GM21717 (cell line): ENCODE results near the gene COL18A1.
"Not testable (repeated sequence)": the region's sequence is repeated elsewhere in the genome, so short reads cannot be mapped to it uniquely, and the experiment has no call there.

Experiments
- ATAC-seq: cut with Tn5 transposase; IDR thresholded peaks from one replicate; pipeline ENCODE4 v1.9.1; 2021; ENCODE audit warnings: mild to moderate bottlenecking, moderate library complexity; ENCODE audit not compliant: unreplicated experiment

Gene COL18A1

DNA sequence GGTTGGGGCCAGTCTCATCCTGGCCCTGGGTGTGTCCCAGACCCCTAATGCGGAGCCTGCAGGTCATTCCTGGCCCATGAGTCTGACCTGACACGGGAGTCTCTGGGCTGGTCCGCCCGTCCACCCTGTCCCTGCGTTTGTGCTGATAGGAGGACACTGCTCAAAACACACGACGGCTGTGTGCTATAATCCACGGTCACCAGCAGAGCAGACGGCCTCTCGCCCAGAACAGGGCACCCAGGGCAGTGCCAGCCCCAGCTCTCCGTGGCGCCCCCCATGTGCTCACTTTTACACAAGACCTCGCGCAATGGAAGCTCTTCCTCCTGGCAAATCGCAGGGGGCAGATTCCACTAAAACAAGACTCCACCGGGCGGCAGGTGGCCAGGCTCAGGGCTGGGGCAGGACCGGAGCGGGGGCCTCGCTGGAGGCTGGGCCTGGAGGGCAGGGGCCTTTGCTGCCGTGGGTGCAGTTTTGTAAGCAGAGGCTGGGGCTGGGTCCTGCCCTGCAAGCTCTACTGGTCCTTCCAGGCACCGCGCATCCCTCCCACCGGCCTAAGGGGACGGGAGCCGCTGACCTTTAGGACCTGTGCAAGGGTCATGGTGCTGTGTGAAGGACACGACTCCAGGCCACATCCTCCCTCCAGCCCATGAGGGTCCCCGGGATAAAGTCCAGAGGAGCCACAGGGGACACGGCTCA lies 147.9 kb downstream of the COL18A1 start:
- no peak for ATAC-seq

DNA sequence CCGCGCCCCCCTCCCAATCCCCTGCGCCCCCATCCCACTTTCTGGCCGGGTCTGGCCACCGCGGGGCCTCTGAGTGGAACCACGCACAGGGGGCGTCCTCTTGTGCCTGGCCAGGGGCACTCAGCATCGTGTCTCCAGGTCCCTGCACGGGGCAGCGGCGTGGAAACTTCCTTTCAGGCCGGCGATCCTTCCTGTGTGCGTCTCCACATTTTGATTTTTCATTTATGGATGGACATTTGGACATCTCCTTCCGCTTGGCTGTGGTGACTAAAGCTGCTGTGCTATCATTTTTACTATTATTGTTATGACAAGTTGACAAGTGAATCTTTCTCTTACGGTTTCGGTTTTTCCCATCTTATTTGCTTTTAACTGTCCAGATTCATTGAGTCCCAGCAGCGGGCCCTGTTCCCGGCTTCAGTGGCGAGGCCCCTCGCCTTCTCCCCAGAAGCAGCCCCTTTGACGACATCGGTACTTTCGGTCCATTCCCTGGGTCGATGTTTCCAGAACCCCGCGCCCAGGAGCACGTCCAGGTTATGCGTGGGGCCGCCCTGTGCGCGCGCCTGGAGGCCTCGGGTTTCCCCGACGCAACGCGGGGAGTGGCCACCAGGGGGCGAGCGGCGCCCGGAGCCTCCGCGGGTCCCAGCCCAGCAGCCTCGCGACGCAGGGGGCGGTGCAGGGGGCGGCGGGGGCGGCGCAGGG lies 149.7 kb downstream of the COL18A1 start:
- ATAC-seq, result no peak

DNA sequence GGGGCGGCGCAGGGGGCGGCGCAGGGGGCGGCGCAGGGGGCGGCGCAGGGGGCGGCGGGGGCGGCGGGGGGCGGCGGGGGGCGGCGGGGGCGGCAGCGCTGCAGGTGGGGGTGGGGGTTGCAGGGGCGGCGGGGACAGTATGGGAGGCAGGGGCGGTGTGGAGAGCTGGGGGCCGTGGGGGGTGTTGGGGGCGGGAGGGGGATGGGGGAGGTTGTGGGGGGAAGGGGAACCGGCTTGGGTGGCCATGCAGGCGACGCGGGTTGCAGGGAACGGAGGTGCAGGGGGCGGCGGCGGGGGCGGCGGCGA lies 150.2 kb downstream of the COL18A1 start:
- no peak for ATAC-seq

DNA sequence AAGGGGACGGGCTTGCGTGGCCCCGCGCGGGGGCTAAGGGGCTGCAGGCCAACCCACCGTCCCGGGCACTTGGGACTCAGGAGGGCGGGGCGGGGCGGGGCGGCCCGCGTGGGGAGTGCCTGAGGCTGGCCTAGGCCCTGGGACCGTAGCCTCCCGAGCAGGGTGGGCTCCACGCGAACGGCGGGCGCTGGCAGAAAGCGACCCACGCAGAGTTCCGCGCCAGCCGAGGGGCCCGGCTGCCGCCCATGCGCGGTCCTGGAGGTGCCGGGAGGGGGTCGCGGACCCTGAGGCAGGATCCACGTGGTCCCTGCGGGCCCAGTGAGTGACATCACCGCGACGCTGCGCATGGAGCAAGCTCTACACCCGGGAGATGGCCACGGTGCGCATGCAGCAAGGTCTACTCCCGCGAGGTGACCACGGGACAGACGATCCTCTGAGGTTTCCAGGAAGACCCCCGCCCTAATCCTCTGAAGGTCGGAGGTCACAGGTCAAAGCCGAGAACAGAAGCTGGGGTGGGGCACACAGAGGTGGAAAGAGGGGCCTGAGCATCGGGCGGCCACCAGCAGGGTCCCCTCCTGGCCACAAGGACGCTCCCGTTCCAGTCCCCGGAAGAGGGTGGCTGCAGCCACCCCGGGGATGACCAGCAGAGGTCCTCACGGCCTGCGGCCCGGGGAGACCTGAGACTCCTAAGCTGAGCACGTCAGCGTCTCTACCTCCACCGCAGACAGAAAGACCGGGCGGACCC lies 150.8 kb downstream of the COL18A1 start:
- no peak for ATAC-seq

DNA sequence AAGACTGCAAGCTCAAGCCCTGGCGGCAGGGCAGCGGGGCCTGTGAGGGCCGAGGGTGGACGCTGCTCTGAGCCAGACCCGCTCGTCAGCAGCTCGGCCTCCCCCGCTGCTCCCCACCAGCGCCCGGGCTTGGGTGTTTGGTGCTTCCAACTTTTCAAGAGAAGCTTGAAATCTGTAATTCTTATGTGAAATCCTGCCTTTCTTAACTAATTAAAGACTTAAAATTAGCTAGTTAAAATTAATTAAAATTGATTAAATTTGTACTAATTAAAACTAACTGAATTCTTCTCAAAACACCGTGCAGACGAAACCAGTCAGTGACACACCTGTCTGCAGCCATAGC lies 151.3 kb downstream of the COL18A1 start:
- ATAC-seq, result no peak

DNA sequence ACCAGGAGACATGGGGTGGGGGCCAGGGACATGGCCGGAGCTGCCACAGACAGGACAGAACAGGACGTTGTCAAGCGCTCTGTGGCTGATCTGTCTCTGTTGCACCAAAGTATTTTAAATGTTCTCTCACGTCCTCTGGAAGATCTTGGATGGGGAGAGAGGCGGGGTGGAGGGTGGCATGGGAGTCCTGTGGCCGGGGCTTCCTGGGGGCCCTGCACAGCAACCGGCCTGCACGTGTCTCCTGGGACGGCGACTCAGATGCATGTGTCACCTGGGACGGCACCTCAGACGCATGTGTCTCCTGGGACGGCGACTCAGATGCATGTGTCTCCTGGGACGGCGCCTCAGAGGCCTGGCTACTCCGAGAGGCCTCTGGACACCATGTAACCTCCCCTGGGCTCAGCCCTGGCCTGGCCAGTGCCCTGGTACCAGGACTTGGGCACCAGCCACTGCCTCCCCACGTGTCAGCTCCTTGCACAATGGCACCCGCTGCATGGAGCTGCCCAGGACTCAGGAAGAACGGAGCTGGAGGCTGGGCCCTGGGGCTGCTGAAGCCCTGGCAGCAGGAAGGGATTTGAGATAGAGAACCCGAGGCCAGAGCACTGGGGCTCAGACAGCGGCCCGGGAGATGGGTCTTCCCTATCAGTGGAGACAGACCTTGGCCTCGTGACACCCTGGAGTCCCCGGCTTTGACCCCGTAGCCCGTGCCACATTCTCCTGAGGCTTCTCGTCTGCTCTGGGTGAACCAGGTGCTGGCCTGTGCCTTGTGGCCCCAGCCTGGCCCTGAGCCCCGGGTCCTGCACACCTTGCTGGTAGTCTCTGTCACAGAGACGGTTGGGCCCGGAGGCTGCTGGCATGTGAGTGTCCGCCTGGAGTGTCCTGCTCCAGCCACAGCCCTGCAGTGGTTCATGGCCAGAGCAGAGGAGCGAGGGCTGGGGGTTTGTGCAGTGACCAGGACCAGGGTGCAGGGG lies 152.0 kb downstream of the COL18A1 start:
- ATAC-seq, result no peak

DNA sequence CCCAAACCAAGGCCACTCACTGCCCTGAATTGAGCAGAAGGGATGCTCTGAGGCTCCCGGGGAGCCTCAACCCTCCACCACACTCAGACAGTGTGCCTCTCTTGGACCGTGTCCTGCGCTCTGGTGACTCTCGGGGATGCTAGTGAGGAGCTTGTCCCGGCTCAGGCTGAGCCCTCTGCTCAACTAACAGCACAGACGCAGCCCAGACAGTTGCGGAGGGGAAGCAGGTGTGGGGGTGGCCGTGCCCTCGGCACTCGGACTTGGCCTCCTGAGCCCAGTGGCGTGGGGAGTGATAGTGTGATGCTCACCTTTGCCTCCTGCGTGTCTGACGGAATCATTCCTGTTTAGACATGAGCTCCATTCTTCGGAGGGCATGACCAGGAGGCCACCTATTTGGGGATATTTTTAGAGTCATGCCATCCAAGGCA lies 152.7 kb downstream of the COL18A1 start:
- ATAC-seq, result no peak

DNA sequence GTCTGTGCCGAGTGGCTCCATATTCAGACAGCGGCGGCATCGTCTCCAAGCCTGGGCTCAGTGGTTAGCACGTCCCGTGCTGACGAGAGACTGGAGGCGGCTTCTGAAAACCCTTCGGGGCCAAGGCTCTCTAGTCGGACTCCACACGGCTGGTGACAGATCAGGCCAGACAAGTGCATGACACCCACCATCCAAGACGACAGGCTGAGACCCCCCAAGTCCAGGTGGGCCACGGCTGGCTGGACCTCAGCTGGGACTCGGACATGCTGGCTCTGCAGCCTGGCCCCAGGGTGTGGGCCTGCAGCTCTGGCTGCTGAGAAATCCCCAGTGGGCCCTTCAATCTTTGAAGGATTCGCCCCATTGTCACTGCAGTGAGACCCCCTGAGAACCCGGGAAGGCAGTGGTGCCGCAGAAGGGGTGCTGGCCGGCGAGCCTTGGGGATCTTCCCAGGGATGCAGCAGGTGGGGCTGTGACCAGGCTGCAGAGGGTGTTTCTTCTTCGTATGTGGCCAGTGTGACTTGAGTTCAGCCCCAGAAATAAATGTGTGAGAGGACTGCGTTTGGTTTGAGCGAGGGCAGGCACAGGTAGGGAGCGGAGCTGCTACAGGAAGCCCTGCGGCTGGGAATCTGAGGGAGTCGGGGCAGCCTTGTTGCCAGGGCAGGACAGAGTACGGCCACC lies 153.2 kb downstream of the COL18A1 start:
- no peak for ATAC-seq

DNA sequence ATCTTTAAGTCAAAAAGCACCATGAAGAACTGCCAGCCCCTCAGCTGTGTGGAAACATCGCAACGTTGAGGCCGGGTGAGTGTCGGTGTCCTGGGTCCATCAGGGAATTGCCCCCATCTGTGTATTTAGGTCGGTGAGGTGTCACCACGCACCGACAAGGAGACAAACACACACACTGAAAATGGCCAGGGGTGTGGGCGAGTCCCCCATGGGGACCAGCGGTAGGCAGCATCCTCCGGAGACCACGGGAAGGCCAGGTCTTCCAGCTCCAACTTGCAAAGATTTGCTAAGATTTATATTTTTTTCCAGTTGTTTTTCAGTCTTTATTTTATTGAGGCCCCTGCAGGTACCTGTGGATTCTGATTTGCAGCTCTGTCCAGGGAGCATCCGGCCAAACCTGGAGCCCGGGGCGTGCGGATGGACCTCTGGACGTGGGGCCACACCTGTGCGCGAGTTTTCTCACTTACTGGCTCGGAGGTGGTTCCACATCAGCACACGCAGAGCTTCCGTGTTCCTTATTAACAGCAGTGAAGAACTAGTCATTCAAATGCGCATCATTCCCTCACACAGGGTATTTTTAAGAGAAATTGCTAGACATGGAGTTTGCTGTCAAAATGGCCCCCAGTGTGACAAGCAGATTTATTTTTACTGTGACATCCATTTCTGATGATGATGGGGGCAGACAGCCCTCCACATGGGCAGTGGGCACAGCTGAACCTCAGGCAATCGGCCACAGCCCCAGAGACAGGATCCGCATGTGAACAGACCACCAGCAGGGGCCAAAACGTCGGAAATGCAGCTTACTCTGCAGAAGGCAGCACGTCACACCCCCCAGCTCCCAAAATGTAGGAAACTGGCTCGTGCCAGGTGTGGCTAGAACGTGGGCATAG lies 154.5 kb downstream of the COL18A1 start:
- no peak for ATAC-seq

DNA sequence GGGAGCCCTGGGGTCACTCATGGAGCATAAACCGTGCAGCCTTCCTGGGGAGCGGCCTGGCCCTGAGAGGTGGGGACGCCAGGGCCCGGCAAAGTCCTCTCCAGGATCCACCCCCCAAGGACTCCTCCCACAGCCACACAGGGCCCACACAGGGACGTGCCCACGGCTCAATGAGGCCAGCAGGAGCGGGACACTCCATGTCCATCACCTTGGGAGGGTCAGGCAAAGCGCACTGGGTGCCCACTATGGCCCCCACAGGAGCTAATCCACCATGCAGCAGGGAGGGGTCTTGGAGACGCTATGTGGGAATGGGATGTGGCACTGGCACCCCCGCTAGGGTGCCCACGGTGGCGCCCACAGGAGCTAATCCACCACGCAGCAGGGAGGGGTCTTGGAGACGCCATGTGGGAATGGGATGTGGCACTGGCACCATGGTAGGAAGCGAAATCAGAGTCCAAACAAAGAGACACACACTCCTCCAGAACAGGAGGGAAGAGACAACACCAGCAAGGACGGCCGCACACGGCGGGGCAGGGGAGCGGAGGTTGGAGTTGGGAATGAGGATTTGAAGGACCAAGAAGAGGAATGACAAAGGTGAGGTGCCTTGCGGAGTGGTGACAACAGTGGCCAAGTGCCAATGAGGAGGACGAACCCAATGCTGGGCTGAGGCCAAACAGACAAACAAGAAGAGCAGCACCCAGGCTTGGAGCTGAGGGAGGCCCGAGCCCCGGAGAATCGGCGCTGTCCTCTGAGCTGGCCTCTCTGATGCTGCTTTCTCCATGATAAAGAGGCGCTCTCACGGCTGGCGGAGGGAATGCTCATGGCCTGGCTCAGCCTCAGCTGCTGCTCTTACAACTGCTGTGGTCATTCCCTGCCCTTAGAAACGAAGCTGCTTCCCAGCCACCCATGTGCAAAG lies 155.4 kb downstream of the COL18A1 start:
- ATAC-seq, result no peak

DNA sequence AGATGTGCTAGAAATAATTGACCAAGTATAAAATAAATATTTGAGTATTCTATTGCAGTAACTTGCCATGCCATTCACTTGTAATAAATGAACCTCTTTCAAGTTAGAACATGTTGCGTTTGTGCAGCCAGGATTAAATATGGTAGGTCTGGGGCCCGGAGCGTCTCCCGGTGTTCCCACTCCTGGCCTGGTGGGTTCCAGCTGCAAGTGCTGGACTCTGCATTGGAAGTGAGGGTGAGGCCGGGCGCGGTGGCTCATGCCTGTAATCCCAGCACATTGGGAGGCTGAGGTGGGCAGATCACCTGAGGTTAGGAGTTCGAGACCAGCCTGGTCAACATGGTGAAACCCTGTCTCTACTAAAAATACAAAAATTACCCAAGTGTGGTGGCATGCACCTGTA lies 156.3 kb downstream of the COL18A1 start:
- ATAC-seq, result not testable (repeated sequence)

DNA sequence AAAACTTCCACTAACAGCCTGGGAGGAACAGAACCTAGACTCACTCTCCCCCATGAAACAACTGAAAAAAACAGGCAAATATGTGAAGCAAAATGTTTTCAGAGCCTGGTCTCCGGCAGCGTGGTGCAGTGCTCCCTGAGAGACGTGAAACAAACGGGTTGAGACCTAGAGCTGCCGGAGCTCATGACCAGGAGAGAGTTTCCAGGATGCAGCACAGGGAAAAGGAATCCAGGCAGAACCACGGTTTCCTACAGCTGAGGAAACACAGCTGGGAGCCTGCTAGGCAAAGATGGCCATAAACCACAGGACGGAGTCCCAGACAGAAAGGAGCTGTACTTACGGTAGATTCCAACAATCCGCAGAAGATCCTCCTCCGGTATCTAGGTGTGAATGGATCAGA lies 157.4 kb downstream of the COL18A1 start:
- no peak for ATAC-seq

DNA sequence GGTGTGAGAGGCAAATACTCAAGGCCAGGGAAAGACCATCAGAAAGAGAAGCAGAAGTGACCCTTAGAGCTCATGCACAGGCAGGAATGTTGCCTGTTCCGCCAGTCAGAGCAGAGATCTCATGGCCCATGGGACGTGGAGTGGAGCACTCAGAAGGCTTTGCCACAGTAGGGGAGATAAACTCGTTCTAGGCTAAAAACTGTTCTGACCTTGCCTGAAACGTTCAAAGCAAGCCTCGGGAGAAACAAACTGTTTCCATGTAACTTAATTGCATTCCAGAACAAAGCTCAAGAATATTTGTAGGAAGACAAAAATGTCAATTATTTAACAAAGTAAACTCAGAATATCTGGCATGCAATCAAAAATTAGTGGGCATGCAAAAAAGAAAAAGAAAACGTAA lies 158.0 kb downstream of the COL18A1 start:
- no peak for ATAC-seq
